ENCODE results near the gene NDUFAF2.
"Not testable (repeated sequence)": the region's sequence is repeated elsewhere in the genome, so short reads cannot be mapped to it uniquely, and the experiment has no call there.

NDUFAF2 gene

DNA sequence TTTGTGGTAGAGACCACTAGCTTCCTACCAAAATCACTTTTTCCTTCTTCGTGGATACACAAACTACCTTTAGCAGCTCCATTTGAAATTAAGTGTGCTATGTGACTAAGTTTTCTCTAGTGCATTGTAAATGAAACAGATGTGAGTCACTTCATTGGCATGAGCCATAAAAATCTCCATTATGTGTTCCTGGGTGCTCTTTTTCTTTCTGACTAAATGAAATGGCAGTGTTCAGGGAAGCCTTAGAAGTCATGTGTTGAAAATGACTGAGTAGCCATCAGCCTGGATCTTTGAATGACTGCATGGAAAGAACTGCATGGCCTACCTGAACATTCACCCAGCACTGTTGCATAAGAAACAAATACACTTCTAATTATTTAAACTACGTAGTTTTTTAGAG is 107.9 kb downstream of the NDUFAF2 start:
- DNase-seq: no peak

DNA sequence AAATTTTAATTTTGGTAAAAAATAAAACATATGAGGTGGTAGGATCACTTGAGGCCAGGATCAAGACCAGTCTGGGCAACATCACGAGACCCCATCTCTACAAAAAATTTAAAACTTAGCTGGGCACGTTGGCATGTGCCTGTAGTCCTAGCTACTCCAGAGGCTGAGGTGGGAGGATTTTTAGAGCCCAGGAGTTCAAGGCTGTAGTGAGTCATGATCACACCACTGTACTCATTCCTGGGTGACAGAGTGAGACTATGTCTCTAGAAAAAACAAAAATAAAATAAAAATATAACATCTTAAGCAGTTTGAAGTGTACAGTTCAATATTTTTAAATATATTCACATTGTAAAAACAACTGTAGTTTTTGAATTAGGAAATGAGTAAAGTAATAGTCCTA is 108.9 kb downstream of the NDUFAF2 start:
- DNase-seq: no peak

DNA sequence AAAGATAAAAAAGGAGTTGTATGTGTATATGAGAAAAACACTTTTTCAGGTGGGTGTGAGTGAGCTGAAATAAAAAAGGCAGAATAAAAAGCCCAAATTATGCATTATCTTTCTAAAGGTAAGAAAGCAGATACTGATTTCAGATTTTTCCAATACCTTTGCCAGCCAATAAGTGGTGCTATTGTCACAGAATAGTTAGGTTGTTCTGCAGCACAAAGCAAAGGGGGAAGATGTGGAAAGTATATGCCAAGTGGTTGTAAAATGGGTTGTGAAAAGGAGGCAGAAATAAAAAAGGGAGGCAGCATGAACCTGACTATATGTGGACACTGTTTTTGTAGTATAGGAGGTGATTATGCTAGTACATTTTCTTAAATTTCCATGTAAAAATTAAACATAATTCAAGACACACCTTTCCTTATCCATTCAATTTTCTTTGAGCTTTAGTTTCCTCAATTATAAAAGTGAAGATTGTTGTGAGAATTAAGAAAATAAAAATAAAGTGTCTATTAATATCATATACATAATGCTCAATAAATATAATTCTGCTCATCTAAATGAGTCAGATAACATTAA is 110.5 kb downstream of the NDUFAF2 start:
- DNase-seq: peak; percentile 77

DNA sequence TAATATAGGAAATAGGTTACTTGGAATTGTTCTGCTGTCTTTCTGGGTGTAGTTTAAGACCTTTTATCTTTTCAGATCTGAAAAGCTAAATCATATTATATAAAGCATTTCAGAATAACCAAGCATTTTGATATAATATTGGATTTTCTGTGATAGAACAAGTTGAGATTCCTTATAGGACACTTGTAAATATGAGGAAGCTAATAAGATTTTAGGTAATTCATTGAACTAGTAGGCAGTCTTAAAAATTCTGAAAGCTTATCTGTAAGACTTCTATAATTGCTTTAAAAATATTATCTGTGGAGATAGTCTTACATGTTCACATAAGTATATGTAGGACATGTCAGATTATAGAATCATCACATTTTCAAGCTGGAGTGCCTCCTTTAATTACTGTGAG is 114.5 kb downstream of the NDUFAF2 start:
- no peak for DNase-seq

DNA sequence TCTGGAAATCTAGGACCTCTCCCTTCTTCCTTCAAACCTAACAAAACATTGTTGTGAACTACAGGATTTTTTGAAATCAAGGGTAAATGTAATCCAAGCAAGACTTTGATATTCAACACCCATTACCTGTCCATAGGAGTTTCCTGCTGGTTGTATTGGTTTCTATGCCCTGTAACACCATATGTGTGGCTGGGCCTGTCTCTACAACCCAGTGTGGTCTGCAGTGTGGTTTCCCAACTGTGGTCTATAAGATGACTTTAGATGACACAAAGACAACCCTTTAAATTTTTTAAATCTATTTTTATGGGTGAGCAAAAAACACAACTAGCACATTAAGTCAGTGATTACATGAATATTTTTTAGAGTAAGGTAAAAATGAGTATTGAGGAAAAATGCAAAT is 124.1 kb downstream of the NDUFAF2 start:
- no peak for DNase-seq

GRCh38 chr5:61071526-61071925 is 126.5 kb downstream of the NDUFAF2 start:
- no peak for DNase-seq

GRCh38 chr5:61076626-61077025 is 131.6 kb downstream of the NDUFAF2 start:
- no peak for DNase-seq

GRCh38 chr5:61081741-61082140 is 136.7 kb downstream of the NDUFAF2 start:
- no peak for DNase-seq

DNA sequence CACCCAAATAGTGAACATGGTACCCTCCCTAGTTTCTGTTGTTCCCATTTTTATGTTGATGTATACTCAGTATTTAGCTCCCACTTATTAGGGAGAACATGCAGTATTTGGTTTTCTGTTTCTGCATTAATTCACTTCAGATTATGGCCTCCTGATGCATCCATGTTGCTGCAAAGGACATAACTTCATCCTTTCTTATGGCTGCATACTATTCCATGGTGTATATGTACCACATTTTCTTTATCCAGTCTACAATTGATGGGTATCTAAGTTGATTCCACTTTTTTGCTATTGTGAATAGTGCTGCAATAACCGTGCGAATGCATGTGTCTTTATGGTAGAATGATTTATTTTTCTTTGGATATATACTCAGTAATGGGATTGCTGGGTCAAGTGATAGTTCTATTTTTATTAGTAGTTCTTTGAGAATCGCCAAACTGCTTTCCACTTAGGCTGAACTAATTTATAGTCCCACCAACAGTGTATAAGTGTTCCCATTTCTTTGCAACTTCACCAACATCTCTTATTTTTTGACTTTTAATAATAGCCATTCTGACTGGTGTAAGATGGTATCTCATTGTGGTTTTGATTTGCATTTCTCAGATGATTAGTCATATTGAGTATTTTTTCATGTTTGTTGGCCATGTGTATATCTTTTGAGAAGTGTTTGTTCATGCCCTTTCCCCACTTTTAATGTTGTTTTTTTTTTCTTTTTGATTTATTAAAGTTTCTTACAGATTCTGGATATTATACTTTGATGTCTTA is 137.7 kb downstream of the NDUFAF2 start:
- no peak for DNase-seq

GRCh38 chr5:61084658-61085057 is 139.7 kb downstream of the NDUFAF2 start:
- DNase-seq: no peak

- no peak for DNase-seq
Measured at GRCh38 chr5:61085885-61086284, 140.9 kb downstream of the NDUFAF2 start.

DNA sequence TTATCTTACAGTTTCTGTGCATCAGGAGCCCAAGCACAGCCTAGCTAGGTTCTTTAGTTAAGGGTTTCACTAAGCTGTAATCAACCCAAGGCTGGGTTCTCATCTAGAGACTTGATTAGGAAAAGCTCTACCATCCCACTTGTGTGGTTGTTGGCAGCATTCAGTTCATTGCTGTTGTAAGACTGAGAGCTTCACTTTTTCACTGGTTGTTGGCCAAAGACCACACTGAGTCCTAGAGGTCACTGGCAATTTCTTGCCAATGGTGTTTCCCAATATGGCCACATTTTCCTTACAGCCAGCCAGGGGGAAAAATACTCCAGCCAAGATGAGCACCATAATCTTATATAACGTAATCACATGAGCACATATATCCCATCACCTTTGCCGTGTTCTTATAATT is 142.9 kb downstream of the NDUFAF2 start:
- no peak for DNase-seq

DNA sequence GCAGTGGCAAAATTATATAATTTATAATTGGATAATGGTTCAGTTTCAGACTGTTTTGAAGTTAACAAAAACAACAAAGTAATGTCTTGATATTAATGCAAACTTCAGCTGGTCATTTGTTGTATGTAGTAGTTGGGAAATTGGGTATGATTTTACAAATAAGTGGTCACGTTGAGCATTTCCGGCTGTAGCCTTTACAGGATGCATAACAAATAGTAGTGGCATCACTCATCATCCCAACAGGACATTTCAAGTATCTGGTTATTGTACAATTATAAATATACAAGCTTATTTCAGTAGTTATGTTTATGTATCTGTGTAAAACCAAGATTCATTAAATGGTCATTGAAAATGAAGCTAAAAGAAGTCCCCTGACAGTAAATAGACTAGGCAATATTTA is 144.3 kb downstream of the NDUFAF2 start:
- DNase-seq: no peak

DNA sequence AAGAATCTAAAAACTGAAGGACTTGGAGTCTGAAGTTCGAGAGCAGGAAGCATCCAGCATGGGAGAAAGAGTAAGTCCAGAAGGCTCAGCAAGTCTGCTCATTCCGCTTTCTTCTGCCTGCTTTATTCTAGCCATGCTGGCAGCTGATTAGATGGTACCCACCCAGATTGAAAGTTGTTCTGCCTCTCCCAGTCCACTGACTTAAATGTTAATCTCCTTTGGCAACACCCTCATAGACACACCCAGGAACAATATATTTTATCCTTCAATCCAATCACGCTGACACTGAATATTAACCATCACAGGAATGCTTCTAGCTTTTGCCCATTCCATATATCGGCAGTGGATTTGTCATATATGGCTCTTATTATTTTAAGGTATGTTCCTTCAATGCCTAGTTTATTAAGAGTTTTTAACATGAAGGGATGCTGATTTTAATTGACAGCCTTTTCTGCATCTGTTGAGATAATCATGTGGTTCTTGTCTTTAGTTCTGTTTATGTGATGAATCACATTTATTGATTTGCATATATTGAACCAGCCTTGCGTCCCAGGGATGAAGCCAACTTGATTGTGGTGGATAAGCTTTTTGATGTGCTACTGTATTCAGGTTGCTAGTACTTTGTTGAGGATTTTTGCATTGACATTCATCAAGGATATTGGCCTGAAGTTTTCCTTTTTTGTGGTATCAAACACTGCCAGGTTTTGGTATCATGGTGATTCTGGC is 148.2 kb downstream of the NDUFAF2 start:
- DNase-seq: not testable (repeated sequence)

GRCh38 chr5:61097465-61097864 is 152.5 kb downstream of the NDUFAF2 start:
- no peak for DNase-seq

DNA sequence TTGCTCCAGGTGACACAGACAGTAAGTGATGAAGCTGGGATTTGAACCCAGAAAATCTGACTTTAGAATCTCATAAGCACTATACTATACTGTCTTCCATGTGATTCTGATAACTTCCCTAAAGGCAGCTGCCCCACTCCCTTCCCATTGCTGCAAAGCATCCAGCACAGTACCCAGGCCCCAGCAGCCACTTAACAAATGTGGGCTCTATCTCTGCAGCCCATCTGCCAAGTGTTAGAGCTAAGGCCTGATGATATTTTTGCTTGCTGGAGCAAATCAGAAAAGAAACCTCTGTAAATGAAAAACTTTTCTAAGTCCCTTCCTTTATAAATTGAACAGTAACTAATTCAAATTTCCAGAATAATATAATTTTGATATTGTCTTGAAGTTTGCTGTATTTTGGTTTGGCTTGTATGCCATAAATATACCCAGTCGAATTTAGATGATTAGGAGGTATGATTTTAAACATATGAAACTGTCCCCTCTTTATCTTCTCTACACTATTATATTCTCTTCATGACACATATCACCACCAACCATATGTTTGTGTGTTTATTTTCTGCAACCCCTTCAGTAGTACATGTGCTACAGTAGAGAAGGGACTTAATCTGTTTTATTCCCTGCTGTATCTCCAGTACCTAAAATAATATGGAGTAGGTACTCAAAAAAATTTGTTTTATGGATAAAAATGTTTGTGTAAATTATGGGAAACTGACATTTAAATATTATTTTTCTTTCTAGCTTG is 153.4 kb downstream of the NDUFAF2 start:
- no peak for DNase-seq

GRCh38 chr5:61100437-61100836 is 155.4 kb downstream of the NDUFAF2 start:
- no peak for DNase-seq

DNA sequence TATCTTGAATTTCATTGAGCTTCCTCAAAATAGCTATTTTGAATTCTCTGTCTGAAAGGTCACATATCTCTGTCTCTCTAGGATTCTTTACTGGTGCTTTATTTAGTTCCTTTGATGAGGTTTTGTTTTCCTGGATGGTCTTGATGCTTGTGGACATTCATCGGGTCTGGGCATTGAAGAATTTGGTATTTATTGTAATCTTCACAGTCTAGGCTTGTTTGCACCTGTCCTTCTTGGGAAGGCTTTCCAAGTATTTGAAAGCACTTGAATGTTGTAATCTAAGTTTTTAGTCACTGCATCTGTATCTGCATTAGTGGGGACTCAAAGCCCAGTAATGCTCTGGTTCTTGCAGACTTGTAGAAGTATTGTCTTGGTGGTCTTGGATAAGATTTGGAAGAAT is 169.4 kb downstream of the NDUFAF2 start:
- DNase-seq: no peak

DNA sequence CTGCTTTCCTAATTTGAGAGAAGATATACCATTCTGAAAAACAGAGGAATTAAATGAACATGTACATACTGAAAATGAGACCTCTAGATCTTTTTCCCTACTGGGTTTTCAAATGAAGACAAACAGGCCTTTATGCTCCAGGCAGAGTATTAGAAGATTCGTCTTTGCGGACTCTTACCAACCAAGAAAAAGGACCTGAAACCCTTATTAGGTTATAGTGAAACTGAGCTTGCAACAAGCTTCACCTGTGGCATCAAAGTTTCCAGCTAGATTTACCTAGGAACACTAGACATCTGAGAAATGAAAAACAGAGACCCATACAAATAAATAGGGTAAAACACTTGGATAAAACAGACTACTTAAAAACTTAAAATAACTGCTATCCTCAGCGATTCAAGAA is 171.0 kb downstream of the NDUFAF2 start:
- no peak for DNase-seq

- no peak for DNase-seq
Measured at GRCh38 chr5:61119066-61119465, 174.1 kb downstream of the NDUFAF2 start.

GRCh38 chr5:61120534-61120933 is 175.5 kb downstream of the NDUFAF2 start:
- DNase-seq: no peak

- peak; percentile 97 for DNase-seq
Measured at GRCh38 chr5:61123145-61123544, 178.1 kb downstream of the NDUFAF2 start.

DNA sequence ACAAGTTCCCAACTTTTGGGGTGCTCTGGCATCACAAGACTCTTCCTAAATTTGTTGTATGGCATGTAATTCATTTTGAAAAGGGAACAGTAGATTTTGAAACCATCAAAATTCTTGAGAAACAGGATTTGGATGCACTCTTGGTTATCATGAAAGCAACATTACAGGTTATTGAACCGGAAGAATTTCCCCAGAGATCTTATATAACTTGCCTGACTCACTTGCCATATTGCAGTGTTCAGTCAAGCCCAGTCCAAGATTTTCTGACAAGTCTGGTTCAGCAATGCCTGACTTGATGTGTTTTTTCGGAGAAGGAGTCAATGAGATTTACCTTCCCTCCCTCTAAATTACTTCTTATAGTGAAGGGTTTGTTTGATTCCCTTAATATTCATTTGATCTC is 185.3 kb downstream of the NDUFAF2 start:
- no peak for DNase-seq

GRCh38 chr5:61132559-61132958 is 187.6 kb downstream of the NDUFAF2 start:
- DNase-seq: no peak
